Measurements from ENCODE around the gene ATP8A2.

Gene ATP8A2

DNA sequence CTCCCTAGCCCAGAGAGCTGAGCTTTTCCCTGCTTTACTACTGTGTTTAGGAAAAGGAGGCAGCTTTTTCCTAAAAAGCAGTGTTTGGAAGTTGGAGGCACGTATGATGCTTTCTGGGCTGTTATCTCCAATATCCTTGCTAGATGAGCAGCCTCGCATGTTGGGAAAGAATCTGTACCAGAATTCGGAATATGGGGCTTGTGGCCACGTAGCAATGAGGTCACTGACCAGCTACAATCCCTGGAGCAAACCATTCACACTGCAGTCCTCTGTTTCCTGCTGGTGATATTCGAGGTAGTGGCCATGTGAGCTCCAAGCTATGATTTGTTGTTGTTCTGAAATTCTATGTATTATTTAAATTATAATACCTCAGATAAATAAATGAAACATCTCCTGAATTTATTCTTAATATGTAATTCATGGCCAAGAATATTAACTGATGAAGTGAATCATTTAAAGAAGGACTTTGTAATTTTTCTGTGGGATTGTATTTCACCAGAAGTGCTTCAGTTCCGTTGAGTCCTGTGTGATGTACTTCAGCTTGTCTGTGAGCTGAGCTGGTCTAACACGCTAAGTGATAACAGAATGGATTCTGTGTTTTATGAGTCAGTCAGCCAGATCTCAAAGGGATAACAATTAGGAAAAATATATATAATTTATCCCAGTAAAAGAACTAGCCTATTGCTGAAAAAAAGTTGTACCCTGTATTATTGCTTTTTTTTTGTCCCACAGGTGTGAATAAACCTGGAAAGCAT is 360.5 kb downstream of the ATP8A2 start:
- DNase-seq (ENCODE audit: low read depth): peak; percentile 44

DNA sequence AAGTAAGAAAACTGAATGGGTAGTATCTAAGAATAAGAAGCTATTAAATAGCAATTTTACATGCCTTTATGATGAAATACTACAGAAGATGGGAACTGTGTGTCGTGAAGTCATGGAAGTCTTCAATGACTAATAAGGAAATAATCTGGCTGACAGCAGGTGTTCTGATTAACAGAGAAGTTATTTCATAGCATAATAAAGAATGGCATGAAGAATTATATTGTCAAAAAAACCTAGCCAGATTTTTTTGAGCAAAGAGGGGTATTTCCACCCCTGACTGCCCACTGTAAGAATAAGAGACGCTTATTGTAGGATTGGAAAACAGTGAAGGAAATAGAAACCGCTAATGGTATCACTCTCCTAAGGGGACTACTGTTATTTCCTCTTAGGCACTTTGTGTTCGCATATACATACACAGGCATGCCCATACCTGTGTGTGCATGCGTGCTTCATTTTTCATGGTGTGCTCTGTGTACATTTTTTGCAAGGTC is 361.3 kb downstream of the ATP8A2 start:
- DNase-seq (ENCODE audit: low read depth): no peak

DNA sequence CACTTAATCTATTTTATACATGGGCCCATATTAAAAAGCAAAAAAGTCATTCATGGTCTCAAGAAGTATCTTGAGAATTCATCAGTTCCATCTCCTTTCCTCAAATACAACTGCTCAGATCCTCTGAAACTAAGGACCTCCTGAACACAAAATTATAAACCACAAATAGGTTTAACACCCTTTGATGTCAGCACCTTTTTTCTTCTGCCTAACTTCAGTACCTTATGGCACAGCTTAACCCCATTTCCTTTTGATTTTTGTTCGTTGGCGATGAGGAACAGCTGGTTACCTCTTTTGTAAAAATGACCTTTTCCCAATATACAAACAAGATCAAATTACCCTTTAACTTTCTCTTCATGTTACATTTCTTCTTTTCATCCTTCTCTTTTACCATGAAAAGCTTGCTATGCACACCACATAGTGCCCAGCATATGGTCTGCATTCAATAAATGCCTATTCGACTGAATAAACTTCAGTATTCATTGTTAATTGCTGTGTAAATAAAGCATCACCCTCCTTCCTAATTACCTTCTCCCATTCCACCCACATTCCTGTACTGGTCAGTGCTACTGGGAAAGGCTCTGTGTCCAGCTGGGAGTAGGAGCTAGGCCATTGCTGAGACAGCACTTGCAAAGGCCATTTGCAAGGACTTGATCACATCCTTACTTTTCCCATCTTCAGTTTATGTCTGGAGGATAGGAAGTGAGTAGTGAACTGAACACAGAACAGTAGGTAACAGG is 362.1 kb downstream of the ATP8A2 start:
- DNase-seq (ENCODE audit: low read depth): no peak

DNA sequence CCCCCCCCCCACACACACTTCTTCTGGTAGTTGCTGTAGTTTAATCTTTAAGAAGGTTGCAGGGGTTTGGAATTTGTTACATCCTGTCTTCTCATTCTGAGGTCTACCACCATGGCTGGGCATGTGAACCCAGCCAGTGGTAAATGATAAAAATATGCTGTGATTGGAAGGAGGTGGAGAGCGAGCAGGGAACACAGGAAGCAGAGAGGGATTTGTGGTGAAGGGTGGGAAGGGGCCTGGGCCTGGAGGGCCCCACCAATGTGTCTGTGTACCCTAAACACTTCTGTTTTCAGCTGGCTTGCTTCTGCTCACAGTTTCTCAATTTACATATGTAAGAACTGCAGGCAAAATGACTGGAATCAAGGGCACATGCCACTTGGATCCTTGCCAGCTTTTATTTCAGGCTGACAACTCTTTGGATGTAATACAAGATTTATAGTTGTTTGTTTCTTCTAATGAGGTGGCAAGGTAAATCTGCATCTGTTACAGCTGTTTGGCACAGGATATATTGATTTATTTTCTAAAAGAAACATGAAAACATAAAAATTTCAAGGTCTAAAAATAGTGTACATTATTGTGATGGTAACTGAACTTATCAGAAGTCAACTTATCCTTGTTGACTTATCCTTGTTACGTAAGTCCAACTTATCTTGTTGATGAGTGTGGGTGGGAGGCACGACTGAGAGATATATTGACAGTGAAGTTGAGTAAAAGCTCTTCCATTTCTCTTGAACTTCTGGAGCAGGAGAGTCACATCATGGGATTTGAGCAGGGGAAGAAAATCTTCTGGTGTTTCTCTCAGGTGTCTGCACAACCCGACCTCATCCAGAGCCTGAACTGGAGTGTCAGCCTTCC is 366.8 kb downstream of the ATP8A2 start:
- no peak for DNase-seq (ENCODE audit: low read depth)

DNA sequence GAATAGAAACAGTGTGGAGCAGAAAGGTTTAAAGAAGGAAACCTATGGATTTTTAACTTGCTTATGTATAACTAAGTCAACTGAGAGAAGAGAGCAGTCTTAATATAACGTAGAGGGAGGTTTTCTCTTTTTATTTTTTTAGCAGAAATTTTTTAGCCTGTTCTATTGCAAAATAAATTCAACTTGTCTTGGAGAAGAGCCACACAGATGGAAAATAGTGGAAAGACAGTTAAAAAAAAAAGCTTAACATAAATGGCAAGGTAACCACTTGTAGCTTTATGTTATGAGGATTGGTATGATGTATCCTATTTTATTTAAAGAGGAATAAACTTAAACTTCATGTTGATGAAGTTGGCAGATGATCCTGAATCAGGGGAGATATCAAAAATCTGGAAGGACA is 367.6 kb downstream of the ATP8A2 start:
- DNase-seq (ENCODE audit: low read depth): no peak

DNA sequence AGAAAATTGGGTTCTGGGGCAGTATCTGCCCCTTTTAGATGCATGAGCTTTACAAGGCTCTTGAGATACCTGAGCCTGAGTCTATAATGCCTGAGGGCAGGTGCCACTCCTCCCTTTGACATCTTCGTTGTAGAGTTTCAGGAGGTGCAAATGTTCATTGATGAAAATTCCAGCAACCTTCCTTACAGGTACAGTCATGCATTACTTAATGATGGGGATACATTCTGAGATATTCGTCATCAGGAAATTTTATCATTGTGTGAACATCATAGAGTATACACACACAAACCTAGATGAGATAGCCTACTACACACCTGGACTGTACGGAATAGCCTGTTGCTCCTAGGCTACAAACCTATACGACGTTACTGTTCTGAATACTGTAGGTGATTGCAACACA is 370.0 kb downstream of the ATP8A2 start:
- DNase-seq (ENCODE audit: low read depth): no peak

DNA sequence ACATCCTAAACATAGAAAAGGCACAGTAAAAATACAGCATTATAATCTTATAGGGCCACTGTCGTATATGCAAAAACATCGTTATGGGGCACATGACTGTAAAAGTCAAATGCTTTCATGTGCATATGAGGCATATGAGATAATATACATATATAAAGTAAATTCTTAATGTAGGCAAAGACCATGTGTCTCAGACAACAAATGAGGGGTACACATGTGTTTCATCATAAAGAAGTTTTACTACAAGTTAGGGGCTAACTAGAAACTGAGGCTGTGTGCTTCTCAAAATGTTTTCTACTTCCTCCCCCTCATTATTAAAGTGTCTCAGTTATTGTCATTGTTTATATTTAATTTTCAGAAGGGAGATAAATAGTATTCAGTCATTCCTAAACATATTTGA is 370.4 kb downstream of the ATP8A2 start:
- no peak for DNase-seq (ENCODE audit: low read depth)

DNA sequence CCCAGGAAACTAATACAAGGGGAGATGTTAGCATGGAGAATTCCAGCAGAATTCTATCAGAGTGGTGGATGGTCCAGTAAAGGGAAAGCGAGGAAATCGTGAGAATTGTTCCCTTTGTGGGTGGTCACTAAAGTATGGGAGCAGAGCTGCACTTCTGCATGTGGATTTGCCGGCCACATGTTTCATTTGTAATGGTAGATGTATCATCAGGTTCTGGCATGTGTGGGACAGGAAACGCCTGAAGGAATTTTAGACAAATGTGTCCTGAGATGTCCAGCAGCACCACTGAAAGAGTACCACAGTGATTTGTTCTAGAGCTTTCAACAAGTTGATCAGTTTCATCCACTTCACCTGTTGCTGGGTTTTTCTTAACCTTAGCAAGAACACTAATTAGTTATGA is 371.6 kb downstream of the ATP8A2 start:
- no peak for DNase-seq (ENCODE audit: low read depth)

DNA sequence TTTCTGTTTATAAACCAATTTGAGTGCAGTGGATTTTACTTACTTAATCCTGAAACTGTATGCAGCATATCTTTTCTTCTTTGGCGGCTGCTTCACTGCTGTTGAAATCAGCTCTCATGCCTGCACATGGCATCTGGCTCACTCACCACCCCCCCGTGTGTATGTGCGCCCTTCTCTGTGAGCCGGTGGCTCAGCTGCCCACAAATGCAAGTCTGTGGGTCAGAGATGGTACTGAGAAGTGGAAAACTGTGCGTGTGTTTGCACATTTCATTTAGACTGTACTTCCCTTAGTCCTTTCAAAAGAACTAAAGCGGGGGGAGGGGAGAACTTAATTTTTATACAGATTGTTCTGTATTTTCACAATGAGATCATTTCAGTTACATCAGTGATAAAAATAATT is 372.4 kb downstream of the ATP8A2 start:
- DNase-seq (ENCODE audit: low read depth): no peak

DNA sequence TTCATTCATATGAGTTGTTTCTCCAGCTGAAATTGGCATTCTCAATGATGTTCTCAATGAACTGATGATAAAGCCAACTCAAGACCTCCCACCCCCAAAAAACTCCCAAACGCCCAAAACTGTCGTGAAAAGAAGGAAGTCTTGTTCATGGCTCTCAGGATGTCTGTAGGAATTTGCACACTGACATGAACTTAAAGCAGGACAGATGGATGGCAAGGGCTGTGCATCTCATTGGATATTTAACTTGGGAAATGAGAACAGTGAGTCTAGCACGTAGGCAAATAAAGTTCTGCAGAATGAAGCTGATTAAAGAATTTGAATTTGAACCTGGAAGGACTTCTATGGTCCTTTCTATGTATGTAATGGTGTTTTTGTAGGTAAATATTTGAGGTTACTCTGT is 374.4 kb downstream of the ATP8A2 start:
- no peak for DNase-seq (ENCODE audit: low read depth)

DNA sequence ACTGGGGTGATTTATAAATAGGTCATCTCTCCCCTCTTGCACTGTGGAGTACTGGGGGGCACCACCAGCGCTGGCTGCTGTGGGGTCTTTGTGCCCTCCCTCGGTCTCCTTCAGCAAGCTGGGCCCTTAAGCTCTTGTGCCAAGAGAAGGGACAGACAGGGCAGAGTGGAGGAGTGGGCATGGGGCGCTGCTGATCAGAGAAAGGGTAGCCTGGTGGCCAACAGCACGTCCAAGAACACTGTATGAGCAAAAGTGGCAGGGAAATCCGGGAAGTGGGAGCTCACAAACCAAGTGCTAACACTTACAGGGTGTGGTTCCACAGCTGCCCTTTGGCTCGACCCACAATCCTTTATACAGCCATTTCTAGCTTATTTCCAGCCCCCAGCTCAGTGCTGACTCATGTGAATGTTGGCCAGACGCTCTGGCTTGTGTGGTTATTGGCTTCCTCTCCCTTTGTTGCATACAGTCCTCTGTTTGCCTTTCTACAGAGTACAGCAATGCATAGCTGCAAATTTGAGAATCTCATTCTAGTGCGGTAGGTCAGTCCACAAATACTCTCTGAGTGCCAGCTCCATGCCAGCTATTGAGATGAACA is 381.3 kb downstream of the ATP8A2 start:
- DNase-seq (ENCODE audit: low read depth): peak; percentile 93

DNA sequence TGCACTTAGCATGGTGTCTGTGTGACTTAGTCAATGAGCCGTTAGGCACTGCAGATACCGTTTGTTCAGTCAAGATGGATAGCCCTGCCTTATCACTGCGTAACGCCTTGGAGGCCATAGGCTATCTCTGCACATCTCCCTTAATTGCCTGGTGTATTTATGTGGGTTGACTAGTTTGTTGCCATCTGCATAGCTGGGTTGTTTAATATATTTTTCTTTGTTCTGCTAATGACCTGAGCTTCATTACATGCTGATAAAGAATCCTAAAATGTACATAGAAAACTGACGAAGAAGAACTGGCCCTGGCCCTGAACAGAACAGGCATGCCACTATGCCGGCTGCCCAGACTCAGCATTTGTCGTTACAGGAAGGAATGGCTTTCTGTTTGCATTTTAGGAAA is 382.2 kb downstream of the ATP8A2 start:
- DNase-seq (ENCODE audit: low read depth): no peak

DNA sequence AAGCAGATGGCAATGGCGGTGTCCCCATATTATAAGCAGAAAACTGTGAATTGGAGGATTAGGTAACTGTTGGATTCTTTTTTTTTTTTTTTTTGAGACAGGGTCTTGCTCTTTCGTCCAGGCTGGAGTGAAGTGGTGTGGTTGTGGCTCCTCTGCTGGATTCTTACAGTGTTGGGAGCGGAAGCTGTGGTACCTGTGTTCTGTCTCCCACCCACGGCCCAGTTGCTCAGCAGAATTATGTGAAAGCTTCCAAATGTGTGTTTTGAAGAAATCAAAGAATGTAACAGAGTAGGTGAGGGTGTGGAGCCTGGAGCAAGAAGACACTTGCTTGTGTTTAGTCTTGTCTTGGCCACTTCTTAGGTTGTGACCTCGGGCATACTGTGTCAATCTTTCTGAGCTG is 384.5 kb downstream of the ATP8A2 start:
- DNase-seq (ENCODE audit: low read depth): no peak

DNA sequence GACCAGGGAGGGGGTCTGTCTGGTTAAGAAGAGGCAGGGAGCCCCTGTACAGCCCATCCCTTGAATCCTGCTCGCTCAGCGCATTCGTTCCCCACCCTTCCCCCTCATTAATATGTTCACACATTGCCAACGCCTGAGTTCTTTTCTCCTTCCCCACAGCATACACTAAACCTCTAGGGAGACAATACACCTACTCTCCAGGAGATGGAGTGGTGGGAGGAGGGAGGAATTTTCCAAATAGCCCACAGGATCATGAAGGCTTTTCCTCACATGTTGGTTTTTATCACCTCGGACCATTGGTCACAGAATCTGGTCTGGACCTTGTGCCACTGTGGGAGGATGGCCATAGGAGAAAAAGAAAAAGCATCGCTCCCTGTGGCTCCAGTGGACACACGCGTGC is 385.1 kb downstream of the ATP8A2 start:
- no peak for DNase-seq (ENCODE audit: low read depth)

DNA sequence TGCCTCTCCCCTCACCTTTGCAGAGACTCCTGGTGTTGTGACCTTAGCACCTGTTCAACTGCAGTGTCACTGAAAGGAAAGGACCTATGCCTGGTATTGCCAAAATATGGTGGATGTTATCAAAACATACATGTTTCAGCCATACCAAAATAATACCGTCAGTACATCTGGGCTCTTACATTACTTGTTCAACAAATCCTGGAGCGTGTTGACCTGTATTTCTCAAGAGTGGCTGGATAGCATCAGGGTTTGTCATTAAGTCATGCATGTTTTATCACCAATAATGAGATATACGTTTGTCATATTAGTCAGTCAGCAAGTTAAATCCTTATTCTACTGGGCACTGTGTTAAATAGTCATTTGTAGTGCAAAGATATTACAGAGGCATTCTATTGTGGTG is 389.3 kb downstream of the ATP8A2 start:
- no peak for DNase-seq (ENCODE audit: low read depth)

DNA sequence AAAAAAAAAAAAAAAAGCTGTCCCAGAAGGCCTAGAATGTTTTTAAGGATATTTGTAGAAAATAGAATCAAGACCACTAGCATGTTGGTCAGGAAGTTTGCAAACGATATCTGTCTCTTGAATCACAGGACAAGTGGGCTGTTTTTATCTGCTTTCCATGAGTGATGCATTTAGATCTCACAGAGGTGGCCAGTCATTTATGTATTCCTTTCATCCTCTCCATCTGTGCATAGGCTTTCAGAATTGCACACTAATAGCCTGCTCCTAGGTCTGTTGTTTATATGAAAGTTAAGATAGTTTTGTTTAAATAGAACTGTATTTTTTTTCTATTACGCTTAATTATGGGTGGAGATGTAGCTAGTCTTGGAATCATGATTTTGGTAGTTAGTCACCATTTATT is 390.5 kb downstream of the ATP8A2 start:
- no peak for DNase-seq (ENCODE audit: low read depth)

DNA sequence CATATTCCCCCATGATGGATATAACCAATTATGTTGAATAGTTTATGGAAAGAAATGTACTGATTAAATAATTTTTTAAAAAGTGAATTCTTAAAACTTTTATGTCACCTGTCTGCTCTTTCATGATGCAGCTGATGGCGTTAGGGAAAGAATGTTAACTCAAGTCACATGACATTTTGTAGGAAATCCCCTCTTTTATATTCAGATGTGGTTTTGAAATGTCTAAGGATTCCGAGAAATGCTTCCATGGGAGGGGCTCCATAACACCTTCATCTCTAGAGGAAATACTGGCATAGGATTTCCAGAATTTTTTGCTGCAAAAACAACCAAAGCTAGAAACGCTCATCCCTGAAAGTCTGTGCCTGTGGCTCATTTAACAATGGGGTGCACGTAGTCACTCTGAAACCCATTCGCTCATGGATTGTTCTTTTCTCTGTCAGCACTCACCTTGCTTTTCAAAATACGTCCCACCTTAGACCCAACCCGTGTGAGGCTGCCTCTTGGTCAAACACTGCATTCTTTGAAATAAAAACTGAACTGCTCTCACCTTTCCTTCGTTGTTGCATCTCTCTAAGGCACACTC is 391.1 kb downstream of the ATP8A2 start:
- DNase-seq (ENCODE audit: low read depth): no peak

DNA sequence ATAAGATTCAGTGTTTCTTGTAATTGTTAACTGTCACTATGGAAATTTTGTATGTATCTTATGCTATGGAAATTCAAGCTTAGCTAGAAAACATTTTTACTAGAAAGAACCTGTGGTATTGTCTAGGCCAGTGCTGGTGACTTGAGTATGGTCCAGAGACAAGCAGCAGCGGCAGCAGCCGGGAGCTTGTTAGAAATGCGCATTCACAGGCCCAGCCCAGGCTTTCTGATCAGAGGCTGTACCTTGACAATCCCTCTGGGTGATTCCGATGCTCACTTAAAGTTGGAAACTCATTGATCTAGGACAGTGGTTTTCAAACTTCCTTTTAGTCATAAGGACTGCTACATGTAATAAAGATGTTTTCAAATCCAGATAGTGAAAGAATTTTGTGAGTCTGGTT is 392.6 kb downstream of the ATP8A2 start:
- DNase-seq (ENCODE audit: low read depth): no peak

DNA sequence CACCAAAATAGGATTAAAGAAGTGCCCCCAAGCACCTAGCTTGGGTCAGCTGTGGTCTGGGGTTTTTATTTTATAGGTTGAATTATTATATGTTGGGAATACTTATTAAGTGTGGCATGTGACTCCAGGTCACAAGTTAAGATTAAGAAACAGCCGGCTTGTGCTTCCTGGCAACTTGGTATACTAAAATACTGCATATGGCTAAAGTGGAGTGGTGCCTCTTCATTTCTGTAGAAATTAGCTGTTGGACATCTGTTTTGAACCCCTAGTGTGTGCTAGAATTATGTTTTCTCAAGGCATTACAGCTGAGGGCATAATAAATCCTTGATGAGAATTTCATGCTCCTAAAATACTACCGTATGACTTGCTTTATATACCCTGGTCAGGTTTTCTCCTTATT is 393.5 kb downstream of the ATP8A2 start:
- DNase-seq (ENCODE audit: low read depth): no peak

DNA sequence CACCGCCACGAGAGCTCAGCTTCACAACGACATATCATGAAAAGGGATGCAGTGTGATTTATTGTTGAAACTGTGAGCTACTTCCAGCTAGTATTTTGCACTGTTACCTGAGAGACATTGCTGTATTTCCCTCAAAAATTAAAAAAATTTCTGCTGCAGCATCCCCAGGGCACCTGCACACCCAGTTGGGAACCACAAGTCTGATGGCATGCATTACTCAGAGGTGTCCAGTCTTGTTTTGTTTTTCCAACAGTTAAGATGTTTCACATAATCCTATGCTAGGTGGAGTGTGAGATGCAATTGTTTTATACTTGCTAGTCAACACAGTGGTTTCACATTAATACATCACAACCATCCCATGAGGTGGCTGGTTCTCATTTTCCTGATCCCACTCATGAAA is 394.8 kb downstream of the ATP8A2 start:
- no peak for DNase-seq (ENCODE audit: low read depth)

DNA sequence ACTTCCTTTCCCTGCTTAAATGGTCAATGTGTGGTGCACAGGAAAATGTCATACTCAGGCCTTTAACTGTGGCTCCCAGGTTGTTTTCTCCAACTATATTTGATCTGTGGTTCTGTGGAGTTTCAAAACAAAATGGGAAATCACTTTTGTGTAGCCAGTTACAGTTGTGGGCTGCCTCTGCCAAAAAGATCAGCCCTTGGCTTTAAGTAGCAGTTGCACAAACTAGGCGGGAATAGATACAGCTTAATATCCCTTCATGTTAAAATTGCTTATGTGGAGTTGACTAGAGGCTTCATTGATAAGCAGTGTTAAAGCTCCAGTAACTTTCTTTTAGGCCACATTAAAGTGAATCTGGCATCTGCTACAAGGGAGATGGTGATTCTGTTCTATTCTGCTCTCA is 395.2 kb downstream of the ATP8A2 start:
- DNase-seq (ENCODE audit: low read depth): no peak

DNA sequence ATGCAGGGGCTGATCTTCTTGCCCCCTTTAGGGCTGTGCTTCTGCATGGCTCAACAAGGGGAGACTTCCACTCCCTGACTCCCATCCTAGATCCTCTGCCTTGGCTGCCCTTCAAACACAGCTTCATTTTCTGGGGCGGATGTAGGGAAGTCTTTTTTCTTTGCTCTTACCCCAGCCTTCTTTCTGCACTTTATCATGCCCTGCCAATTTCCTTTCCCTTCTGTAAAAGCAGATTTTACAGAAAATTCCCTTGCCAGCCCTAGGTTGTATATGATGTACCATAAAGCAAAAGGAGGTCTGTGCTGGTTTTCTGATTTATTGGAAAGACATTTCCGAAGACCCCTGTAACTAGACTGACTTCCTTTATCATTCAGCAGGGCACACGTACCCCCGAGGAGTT is 396.6 kb downstream of the ATP8A2 start:
- no peak for DNase-seq (ENCODE audit: low read depth)

Data from stromal cell of bone marrow (primary cell).